Choroid plexus epithelial cell (primary cell): ENCODE data around the gene FBN2.

Source experiments
- DNase-seq: peaks from one replicate; pipeline ENCODE4 v3.0.0-alpha.2; 2010; ENCODE audit warnings: low read depth
- H3K4me3 ChIP-seq: 2 replicates; pipeline ENCODE4 v1.5.1; 2011; ENCODE audit warnings: low read depth, mild to moderate bottlenecking, control low read depth, low read length, moderate library complexity
- TF ChIP-seq, protein P1 (sequence below): conservative IDR thresholded peaks from 2 replicates; pipeline ENCODE4 v1.5.1; 2011; ENCODE audit warnings: low read depth, mild to moderate bottlenecking, control low read depth, inconsistent platforms, low read length, moderate library complexity

FBN2 gene

DNA sequence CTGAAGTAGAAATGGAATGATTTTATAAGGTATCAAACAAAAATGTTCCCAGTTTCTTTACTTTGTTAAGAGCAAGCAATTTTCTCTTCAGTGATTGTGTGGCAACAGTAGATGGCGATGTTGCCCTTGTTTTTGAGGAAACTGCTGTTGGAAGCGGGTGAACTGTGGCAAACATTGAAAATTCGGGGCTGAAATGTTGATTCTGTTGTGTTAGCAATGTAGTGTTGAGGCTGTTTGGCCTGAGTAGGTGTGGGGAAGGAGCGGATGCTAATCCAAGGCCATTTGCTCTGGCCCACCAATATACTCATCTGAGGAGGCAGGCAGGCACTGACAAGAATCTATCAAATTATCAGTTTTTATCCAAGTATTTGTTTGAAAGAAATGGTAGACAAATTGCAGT is 324.7 kb downstream of the FBN2 start:
- H3K4me3 ChIP-seq, result no peak overlapping the region
- TF ChIP-seq, protein P1, sequence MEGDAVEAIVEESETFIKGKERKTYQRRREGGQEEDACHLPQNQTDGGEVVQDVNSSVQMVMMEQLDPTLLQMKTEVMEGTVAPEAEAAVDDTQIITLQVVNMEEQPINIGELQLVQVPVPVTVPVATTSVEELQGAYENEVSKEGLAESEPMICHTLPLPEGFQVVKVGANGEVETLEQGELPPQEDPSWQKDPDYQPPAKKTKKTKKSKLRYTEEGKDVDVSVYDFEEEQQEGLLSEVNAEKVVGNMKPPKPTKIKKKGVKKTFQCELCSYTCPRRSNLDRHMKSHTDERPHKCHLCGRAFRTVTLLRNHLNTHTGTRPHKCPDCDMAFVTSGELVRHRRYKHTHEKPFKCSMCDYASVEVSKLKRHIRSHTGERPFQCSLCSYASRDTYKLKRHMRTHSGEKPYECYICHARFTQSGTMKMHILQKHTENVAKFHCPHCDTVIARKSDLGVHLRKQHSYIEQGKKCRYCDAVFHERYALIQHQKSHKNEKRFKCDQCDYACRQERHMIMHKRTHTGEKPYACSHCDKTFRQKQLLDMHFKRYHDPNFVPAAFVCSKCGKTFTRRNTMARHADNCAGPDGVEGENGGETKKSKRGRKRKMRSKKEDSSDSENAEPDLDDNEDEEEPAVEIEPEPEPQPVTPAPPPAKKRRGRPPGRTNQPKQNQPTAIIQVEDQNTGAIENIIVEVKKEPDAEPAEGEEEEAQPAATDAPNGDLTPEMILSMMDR, result peak; percentile 82
- peak; percentile 90 for DNase-seq

DNA sequence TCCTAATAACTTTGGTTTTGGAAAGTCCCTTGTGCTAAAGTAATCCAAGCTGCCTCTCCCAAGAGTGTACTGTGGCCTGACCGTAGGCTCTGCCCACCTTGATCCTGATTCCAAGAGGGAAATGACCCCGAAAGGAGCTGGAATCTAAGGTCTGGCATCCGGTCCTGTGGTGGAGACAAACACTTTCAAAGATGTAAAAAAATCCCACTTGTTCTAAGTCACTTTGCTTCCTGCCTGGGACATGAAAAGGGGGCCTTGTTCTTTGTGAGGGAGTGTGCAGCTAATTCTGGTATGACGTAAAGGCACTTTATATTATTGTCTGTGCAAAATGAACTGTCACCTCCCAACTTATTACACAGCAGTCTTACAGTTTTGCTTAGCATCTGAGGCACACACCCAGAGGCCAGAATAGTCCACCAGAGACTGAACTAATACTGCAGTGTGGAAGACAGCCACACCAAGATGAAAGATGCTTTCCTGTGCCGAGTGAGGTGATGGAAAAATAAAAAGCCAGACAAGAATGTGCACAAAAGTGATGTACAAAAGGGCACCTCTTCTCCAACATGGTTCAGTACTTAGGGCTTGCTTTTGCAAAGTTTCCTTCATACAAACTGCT is 325.7 kb downstream of the FBN2 start:
- DNase-seq, result no peak
- H3K4me3 ChIP-seq, result no peak overlapping the region
- TF ChIP-seq, protein P1, result no peak

DNA sequence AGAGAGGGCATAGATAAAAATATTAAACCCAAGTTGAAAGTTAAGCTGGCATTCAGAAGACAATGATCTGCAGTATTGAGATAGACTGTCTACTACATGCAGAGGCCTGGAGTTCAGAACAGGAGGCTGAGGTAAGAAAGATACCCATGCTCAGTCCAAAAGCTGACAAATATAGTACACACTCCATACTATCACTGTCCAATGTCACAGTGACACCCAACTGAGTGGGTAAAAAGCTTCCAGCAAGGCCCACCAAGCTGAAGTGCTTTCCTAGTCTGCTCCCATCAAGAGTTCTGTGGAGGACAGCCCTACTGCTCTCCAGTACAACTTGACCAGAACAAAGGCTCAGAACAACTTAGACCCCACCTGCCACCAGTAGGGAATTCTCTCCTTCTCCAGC is 329.6 kb downstream of the FBN2 start:
- H3K4me3 ChIP-seq, result no peak overlapping the region
- TF ChIP-seq, protein P1, result no peak
- no peak for DNase-seq
